HCEC 1CT (cell line): Measurements from ENCODE around the gene TECR.
"Not testable (repeated sequence)": the region's sequence is repeated elsewhere in the genome, so short reads cannot be mapped to it uniquely, and the experiment has no call there.

Experiments
- DNase-seq: peaks from one replicate; pipeline ENCODE4 v3.0.0-alpha.2; 2017

The TECR gene

DNA sequence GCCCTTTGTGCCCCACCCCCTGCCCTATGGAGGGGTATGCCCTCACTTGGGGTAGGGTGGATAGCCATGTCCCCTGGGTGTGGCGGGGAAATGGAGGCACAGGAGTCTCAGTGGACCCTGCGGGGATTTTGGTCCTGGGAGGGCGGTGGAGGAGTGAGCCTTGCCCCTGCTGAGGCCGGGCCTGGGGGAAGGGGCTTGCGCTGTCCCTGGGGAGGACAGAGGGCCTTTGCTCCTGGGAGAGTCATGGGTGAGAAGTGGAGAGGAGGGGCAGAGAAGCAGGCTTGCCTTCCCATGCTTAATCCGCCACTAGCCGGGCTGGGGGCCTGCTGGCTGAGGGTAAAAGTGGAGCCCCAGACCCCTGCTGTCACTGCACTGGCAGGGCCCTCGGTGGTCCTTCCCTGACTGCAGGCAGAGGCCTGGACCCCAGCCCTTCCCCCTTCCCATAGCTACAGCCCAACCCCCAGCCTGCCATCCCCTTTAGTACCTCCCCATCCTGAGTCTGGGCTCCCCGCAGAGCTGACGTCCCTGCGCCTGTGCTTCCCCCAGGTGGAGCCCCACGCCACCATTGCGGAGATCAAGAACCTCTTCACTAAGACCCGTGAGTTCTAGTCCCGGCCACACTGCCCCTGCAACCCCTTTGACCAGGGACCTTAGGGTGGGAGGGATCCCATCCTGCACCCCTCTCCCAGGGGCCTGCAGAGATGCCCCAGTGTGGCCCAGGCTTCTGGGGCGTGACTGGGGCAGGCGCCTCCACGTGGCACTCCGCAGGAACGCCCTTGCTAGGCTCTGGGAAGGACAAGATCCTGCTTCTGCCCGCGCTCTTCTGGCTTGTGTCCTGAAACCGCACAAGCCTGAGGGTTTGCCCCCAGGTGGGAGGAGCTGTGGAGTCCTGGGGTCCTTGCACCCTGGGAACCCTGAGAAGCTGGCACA is 33.5 kb downstream of the TECR start:
- DNase-seq, result no peak

DNA sequence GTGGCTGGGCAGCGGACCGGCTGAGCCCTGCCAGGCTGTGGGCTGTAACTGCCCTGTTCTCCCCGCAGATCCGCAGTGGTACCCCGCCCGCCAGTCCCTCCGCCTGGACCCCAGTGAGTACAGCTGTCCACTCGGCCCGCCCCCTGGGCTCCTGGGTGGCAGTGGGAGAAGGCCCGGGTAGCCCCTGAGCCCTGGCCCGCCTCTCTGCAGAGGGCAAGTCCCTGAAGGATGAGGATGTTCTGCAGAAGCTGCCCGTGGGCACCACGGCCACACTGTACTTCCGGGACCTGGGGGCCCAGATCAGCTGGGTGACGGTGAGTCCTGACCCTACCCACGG is 34.2 kb downstream of the TECR start:
- no peak for DNase-seq

DNA sequence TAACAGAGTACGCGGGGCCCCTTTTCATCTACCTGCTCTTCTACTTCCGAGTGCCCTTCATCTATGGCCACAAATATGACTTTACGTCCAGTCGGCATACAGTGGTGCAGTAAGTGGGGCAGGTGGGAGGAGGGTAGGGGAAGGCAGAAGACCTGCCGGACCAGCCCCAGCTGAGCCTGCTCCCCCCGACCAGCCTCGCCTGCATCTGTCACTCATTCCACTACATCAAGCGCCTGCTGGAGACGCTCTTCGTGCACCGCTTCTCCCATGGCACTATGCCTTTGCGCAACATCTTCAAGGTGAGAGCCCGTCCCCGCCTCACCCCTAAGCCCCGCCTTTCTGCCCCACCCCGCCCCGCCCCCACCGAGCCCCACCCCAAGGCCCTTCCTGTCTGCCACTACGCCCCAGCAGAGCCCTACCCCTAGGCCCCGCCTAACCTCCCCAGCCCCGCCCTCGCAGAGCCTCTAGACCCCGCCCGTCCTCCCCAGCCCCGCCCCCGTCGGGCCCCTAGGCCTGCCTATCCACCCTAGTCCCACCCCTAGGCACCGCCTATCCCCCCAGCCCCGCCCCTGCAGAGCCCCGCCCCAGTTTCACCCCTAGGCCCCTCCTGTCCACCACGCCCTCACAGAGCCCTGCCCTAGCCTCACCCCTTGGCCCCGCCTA is 34.7 kb downstream of the TECR start:
- peak; percentile 11 for DNase-seq

DNA sequence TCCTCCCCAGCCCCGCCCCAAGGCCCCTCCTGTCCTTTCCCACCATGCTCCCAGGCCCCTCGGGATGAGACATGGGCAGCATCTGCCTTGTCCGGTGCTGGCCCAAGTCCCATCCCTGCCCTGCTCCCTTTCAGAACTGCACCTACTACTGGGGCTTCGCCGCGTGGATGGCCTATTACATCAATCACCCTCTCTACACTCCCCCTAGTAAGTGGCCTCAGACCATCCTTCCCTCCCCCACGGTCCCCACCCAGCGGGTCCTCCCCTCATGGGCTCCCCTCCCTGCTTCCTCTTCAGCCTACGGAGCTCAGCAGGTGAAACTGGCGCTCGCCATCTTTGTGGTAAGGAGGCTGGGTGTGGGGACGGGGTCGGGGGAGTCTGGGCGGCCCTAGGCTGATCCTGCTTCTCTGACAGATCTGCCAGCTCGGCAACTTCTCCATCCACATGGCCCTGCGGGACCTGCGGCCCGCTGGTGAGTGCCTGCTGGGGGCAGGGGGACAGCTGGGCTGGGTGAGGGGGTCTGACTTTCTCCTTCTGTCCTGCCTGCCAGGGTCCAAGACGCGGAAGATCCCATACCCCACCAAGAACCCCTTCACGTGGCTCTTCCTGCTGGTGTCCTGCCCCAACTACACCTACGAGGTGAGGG is 35.4 kb downstream of the TECR start:
- not testable (repeated sequence) for DNase-seq

DNA sequence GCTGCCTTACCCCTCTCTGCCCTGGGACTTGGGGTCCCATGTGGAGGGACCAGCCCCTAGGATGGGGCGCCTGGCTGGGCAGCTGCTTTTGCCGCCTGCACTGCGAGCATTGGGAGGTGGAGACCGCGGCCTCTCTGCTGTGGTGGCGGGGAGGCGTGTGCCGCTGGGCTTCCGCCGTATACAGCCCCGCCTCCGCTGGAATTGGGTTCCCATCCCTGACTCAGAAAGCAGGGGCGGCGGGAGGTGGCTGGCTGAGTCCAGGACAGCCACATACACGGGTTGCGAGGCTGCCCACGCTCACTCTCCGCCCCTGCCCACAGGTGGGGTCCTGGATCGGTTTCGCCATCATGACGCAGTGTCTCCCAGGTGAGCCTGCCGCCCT is 35.9 kb downstream of the TECR start:
- DNase-seq, result no peak

DNA sequence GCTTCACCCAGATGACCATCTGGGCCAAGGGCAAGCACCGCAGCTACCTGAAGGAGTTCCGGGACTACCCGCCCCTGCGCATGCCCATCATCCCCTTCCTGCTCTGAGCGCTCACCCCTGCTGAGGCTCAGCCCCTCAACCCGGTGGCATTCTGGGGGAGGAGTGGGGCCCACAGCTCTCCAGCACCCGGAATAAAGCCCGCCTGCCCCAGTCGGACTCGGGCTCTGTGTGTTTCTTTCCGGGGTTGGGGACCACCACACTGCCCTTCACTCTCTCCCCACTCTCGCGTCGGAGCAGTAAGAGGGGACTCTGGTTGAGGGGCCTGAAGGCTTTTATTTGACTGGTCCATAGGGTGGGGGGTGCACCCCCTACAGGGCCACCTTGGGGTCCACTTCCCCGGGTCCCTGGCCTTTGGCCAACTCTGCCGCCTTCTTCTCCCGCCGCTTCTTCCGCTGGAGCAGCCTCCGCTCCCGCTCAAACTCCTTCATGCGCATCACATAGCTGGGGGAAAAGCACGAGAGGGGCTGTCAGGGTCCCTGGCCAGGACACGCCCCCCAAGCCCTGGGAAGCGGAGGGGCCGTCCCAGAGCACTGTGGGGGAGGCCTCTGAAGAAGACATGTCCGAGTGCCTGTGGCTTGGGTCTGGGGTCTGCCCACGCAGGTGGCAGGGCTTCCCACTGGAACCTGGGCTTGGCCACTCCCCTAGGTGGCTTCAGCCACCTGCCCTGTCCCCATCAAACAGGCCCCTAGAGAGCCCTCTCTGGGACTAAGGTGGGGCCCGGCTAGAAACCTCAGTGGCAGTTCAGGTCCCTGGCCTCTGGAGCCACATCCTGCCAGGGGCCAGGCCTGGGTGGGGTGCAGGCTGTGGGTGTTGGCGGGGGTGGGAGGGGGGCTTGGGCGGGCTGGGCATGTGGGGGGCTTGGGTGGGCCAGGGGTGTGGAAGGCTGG is 36.6 kb downstream of the TECR start:
- no peak for DNase-seq

DNA sequence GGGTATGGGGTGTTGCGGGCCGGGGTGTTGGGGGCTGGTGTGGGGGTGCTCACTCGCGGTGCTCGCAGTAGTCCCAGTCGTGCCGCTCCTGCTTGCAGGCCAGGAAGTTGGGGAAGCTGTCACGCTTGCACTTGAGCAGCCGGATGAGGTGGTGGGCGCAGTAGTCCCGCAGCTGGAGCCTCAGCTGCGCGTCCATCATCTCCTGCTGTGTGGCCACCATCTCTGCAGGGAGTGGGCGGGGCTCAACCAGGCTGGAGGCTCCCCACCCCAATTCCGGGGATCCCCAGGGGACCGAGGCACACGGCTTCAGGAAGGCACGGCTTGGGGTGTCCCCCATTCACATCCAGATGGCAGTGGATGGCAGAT is 37.3 kb downstream of the TECR start:
- DNase-seq, result no peak

DNA sequence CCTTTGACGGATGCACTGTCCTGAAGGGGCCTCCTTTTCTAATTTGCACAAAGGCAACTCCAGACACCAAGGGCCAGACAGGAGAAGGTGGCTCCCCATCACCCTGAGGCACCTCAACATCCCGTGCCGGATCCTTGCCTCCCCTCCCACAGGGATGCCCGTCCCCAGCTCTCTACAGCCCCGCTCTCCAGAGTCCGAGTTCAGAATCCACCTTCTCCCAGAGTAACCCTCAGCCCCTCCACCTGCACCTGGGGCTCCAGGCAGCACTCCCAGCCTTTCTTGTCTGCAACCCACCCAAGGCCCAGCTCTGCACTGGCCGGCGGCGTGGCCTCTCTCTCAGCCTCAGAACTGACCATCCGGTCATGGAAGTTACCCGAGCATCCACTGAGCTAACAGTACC is 37.7 kb downstream of the TECR start:
- DNase-seq, result no peak

DNA sequence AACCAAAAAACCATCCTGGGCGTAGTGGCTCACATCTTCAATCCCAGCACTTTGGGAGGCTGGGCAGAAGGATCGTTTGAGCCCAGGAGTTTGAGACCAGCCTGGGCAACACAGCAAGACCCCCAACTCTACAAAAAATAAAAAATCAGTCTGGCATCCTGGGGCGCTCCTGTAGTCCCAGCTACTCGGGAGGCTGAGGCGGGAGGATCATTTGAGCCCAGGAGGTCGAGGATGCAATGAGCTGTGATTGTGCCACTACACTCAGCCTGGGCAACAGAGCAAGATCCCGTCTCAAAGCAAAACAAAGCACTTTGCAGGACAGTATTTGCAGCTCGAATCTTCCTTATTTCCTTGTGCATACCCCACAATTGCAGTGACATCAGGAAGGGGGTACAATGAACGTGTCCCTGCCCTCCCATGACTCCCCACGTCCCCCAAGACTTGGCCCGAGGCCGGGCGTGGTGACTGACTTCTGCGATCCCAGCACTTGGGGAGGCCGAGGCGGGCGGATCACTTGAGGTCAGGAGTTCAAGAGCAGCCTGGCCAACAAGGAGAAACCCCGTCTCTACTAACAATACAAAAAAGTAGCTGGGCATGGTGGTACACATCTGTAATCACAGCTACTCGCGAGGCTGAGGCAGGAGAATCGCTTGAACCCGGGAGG is 41.6 kb downstream of the TECR start:
- DNase-seq, result no peak

DNA sequence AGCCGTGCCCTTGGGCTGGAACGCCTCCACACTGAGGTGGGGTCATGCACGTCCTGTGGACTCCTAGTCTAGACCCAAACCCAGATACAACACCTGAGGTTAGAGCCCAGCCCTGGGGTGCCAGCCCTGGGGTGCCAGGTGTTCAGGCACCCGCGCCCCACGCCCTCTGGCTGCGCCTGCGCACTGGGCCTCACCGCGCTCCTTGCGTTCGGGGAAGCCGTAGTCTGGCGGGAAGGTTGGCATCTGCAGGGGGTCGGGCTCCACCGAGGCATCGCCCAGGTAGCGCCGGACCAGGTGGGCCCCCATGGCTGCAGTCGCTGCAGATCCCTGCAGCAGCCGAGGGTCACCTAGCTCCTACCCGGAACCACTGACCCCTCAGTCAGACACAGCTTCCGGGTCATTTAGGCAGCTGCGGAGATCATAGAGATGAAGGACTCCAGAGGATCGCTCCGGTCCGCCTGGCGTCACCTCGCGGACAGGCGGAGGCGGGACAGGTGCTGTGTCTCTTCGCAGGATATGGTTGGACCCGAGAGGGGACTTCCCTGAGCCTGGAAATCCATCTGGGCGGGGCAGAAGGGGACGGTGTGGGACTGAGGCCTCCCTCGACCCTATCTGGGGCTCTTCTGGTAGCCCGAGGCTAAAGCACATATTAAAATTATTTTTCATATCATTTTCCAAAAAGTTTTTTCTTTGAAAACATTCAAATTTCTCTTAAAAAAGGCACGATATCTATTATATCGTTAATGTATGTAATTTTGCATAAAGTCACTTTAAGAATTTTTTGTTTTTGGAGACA is 42.5 kb downstream of the TECR start, which contains the start of gene NDUFB7:
TSS of gene NDUFB7 (minus strand) at position 372 of the 796 bp plus-strand sequence. CDS start at position 306, 66 bp downstream.
- DNase-seq, result peak; percentile 95

DNA sequence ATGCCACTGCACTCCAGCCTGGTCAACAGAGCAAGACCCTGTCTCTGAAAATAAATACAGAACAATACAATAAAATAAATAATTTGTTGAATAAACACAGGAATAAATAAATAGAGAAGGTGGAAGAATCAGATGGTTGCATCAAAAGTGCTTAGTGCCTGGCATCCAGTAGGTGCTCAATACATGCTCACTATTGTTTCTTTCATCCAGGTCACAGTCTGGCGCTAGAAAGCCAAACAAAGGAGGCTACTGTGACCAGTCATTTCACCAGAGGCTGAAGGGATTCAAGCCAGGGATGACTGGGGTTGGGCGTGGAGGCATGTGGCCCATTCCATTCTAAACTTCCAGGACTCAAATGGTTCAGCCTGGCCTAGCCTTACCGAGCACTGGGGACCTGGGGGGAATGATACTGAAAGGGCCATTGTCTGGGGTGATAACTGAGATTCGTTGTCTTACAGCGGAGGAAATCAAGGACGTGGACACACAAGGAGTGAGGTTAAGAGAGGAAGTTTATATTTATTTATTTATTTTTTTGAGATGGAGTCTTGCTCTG is 46.1 kb downstream of the TECR start:
- no peak for DNase-seq

DNA sequence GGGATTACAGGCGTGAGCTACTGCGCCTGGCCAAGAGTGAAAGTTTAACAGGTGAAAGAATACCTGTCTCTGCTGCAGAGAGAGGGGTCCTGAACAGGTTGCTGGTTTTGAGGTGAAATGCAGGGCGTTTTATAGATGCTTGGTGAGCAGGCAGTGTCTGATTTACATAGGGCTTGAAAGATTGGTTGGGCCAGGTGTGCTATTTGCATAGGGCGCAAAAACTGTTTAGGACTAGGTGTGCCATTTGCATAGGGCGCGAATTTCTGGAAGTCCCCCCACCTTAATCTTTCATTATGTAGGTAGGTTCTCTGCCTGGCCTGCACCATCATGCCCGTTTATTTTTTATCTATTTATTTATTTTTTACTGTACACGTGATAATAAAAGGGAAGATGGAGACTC is 47.0 kb downstream of the TECR start:
- DNase-seq, result no peak

DNA sequence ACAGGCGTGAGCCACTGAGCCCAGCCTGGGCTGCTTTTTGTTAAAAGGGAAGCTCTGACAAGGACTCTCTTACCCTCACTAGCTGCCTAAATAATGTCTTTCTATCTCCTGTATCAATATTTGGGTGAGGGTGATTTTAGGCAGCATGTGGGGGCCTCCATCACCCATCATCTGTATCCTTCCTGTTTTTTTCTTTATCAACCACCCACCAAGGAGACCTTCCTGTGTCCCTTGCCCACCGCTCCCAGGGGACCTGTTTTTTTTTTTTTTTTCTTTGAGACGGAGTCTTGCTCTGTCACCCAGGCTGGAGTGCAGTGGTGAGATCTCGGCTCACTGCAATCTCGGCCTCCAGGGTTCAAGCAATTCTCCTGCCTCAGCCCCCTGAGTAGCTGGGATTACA is 47.9 kb downstream of the TECR start:
- no peak for DNase-seq

DNA sequence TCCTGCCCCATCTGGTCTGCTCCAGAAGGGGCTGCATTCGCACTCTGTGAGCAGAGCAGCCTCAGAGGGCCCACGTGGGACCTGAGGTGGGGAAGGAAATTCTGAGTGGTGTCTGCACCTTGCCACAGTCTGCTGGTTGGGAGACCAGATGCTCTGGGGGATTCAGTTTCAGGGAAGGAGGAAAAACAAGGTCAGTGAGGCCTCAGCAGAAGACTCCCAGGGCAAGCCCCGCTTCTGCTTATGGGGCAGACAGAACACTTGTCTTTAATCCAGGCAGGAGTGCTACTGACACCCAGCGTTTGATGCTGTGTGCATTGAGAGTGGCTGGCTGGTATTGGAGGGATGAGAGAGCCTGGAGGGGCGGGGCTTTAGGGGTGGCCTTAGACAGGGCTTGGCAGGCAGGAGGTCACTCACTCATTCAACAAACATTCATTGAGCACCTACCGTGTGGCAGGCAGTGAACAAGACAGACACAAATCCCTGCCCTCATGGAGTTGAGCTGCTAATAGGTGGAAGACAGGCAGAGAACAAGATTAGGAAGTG is 48.6 kb downstream of the TECR start:
- DNase-seq, result no peak

DNA sequence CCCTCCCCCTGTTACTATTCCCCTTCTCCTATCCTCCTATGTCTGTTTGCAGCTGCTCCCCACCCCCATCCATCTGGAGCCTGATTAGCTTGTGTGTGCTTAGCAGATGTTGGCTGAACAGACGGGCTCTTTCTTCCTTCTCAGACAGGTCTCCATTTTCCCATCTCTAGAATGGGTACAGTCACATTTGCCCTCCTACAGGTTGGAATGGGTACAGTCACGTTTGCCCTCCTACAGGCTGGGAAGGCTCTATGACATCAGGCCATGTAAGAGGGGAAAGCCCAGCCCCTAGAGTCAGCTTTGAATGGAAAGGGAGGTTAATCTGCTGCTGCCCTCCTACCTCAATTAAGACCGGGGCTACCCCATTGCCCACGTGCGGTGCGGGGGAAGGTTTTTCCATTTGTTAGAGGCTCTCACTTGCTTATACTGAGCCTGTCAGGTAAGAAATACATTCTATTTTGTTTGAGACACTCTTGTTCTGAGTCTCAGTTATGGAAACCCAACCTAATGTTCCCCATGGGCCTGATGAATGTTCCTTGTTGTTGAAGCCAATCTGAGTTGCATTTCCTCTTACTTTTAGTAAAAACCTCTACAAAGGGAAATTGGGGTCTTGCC is 51.3 kb downstream of the TECR start:
- DNase-seq, result no peak

DNA sequence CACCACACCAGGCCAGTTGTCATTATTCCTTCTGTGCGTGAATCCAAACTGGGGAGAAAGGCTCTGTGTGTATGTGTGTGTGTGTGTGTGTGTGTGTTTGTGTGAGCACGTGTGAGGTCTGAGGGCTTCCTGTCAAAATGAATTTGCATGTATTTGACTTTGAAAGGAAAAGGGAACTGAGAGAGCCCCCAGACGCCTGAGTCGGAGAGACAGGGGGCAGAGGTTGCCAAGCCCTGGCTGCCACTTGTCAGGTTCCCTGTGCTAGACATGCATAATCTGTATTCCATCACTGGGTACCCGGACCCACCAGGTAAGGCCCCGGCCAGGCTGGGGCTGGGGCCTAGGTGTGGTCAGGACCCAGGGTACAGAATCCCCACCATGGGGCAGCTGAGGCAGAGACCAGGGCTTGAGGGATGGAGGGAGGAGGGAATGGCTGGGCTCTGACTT is 53.5 kb downstream of the TECR start, which contains the start of gene CLEC17A:
TSS of gene CLEC17A (plus strand) at position 191 of the 447 bp plus-strand sequence. CDS start at position 268, 77 bp downstream.
- no peak for DNase-seq

DNA sequence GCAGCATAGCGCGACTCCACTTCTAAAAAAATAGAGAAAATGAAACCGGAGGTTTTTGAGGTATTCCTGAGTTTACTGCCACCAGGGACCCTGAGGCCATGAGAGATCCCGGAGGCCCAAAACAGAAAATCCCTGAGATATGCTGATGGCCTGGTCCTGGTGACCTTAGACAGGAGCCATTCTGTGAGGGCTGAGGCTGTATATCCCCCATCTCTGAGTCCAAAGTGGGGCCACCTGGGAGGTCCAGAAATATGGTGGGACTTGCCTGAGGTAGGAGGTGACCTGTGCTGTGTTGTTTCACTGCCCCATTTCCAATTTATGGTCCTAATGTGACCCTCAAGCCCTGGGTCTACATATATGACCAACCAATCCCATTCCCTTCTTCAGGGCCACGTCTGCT is 55.0 kb downstream of the TECR start:
- not testable (repeated sequence) for DNase-seq

DNA sequence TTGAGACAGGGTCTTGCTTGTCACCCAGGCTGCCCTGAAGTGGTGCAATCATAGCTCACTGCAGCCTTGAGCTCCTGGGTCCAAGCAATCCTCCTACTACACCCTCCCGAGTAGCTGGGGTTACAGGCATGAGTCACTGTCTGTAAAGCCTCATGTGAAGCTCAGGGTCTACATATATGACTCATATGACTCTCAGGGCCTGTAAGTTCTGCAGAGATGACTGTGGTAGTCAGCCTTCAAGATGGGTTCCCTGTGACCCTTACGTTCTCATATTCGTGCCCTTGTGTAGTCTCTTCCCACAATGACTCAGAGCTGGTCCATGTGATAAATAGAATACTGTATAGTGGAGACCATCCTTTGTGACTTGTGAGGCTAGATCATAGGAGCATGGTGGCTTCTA is 55.8 kb downstream of the TECR start:
- peak; percentile 84 for DNase-seq

DNA sequence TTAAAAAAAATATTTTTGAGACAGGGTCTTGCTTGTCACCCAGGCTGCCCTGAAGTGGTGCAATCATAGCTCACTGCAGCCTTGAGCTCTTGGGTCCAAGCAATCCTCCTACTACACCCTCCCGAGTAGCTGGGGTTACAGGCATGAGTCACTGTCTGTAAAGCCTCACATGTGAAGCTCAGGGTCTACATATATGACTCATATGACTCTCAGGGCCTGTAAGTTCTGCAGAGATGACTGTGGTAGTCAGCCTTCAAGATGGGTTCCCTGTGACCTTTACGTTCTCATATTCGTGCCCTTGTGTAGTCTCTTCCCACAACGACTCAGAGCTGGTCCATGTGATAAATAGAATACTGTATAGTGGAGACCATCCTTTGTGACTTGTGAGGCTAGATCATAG is 60.0 kb downstream of the TECR start:
- peak; percentile 39 for DNase-seq

DNA sequence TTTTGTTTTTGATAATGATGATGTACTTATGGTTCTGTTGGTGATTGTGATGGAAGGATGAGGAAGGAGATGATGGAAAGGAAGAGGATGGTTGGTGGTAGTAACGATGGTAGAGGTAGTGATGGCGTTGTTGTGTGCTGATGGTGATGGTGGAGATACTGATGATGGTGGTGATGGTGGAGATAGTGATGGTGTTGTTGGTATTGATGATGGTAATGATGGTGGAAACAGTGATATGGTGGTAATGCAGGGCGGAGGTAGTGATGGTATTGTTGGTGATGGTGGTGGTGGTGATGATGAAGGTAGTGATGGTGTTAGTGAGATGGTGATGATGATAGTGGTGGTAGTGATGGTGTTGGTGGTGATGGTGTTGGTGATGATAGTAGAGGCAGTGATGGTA is 66.2 kb downstream of the TECR start:
- no peak for DNase-seq
